ENCODE data around the gene CCM2L.

- no peak for TF ChIP-seq CTCF (IDR thresholded peaks at IDR 0.05)
- no peak for TF ChIP-seq POLR2A (IDR thresholded peaks at IDR 0.05)
Observed at GRCh38 chr20:32052778-32053362, 42.6 kb downstream of the CCM2L start.

Data from lower leg skin (tissue), 3 donors.